Neuronal stem cell (in vitro differentiated cells): ENCODE results near the gene PELO.

Experiments
- DNase-seq: peaks from one replicate; pipeline ENCODE4 v3.0.0-alpha.2; 2013; ENCODE audit warnings: low spot score
- H2AFZ ChIP-seq: one replicate; pipeline ENCODE4 v1.6.1; 2013; ENCODE audit warnings: mild to moderate bottlenecking, low read length, inconsistent platforms
- H2AK5ac ChIP-seq: 2 replicates; pipeline ENCODE4 v1.6.1; 2013; ENCODE audit warnings: low read depth, mild to moderate bottlenecking, inconsistent platforms, low read length, moderate library complexity, mixed read lengths
- H2BK120ac ChIP-seq: 2 replicates; pipeline ENCODE4 v1.6.1; 2013; ENCODE audit warnings: low read depth, mild to moderate bottlenecking, inconsistent platforms, low read length, moderate library complexity, mixed read lengths
- H2BK12ac ChIP-seq: one replicate; pipeline ENCODE4 v1.6.1; 2013; ENCODE audit warnings: low read length, inconsistent platforms
- H2BK15ac ChIP-seq: 2 replicates; pipeline ENCODE4 v1.6.1; 2013; ENCODE audit warnings: mild to moderate bottlenecking, low read length, inconsistent platforms, mixed read lengths
- H2BK5ac ChIP-seq: one replicate; pipeline ENCODE4 v1.6.1; 2013; ENCODE audit warnings: inconsistent platforms, mild to moderate bottlenecking, low read length, moderate library complexity
- H3K14ac ChIP-seq: one replicate; pipeline ENCODE4 v1.6.1; 2013; ENCODE audit warnings: low read length, inconsistent platforms
- H3K18ac ChIP-seq: 2 replicates; pipeline ENCODE4 v1.6.1; 2013; ENCODE audit warnings: low read length, inconsistent platforms
- H3K23ac ChIP-seq: 2 replicates; pipeline ENCODE4 v1.6.1; 2013; ENCODE audit warnings: low read depth, mild to moderate bottlenecking, mixed read lengths, low read length, inconsistent platforms; ENCODE audit not compliant: poor library complexity
- H3K27ac ChIP-seq: replicated peaks from 3 replicates; pipeline ENCODE4 v1.5.1; 2013; ENCODE audit warnings: low read length, inconsistent platforms
- H3K27me3 ChIP-seq, 3 experiments: 2 replicates each; pipeline ENCODE4 v1.6.1; 2013; ENCODE audit warnings: low read length in 3 of 3, mild to moderate bottlenecking in 2 of 3, inconsistent platforms in 1 of 3, low read depth in 1 of 3, mixed read lengths in 1 of 3, moderate library complexity in 1 of 3; ENCODE audit not compliant: control insufficient read depth in 3 of 3, insufficient read depth in 3 of 3
- H3K36me3 ChIP-seq, 2 donors: replicated peaks in 1 of 2; 2 replicates each; pipeline ENCODE4 v1.6.1; 2013; ENCODE audit warnings: low read length in 2 of 2; ENCODE audit not compliant: control insufficient read depth in 2 of 2, insufficient read depth in 2 of 2
- H3K4ac ChIP-seq: 2 replicates; pipeline ENCODE4 v1.6.1; 2013; ENCODE audit warnings: inconsistent platforms, mild to moderate bottlenecking, low read length, moderate library complexity
- H3K4me1 ChIP-seq, 2 donors: 1 replicate in 1 of 2; 2 replicates in 1 of 2; pipeline ENCODE4 v1.6.1; 2013; ENCODE audit warnings: low read length in 2 of 2, low read depth in 1 of 2; ENCODE audit not compliant: control insufficient read depth in 2 of 2, insufficient read depth in 1 of 2
- H3K4me2 ChIP-seq: one replicate; pipeline ENCODE4 v1.6.1; 2013; ENCODE audit warnings: mild to moderate bottlenecking, low read length, inconsistent platforms; ENCODE audit not compliant: insufficient read depth, poor library complexity, severe bottlenecking
- H3K4me3 ChIP-seq, 2 donors: 2 replicates each; pipeline ENCODE4 v1.5.1; 2013; ENCODE audit warnings: low read length in 2 of 2, mild to moderate bottlenecking in 2 of 2, inconsistent platforms in 1 of 2, moderate library complexity in 1 of 2
- H3K79me1 ChIP-seq: one replicate; pipeline ENCODE4 v1.6.1; 2013; ENCODE audit warnings: low read depth, mild to moderate bottlenecking, inconsistent platforms, low read length, moderate library complexity
- H3K9ac ChIP-seq: one replicate; pipeline ENCODE4 v1.6.1; 2013; ENCODE audit warnings: mild to moderate bottlenecking, low read depth, low read length, inconsistent platforms; ENCODE audit not compliant: poor library complexity
- H3K9me3 ChIP-seq, 2 donors: replicated peaks in 1 of 2; 2 replicates each; pipeline versions ENCODE3 to v1.6.1; 2013; ENCODE audit warnings: low read length in 2 of 2, mild to moderate bottlenecking in 2 of 2, inconsistent platforms in 1 of 2, low read depth in 1 of 2, mixed read lengths in 1 of 2, moderate library complexity in 1 of 2; ENCODE audit not compliant: control insufficient read depth in 2 of 2, insufficient read depth in 1 of 2
- H4K8ac ChIP-seq: one replicate; pipeline ENCODE4 v1.6.1; 2013; ENCODE audit warnings: low read depth, mild to moderate bottlenecking, inconsistent platforms, low read length, moderate library complexity
- H4K91ac ChIP-seq: one replicate; pipeline ENCODE4 v1.6.1; 2013; ENCODE audit warnings: low read length, low read depth, mild to moderate bottlenecking, inconsistent platforms; ENCODE audit not compliant: poor library complexity
- WGBS, 2 donors: extraction: QIAGEN DNeasy Blood & Tissue Kit; methylation state at CpG; one replicate each; pipeline ENCODE4 v1.1.7; 2013; ENCODE audit warnings: missing lambda C conversion rate in 2 of 2, mixed read lengths in 1 of 2; ENCODE audit not compliant: insufficient read length in 2 of 2, insufficient replicate concordance in 1 of 2; ENCODE audit errors: extremely low coverage in 2 of 2; 5-methylcytosine and 5-hydroxymethylcytosine counted together

Gene PELO

GRCh38 chr5:52776116-52776515 lies 11.6 kb upstream of the PELO start:
- Histone ChIP-seq H3K14ac (no peak overlapping the region), H4K91ac (no peak overlapping the region), H3K4ac (no peak overlapping the region), H3K4me2 (no peak overlapping the region), H3K27me3 (peaks cover 0 to 20% (median 0%) of the 10 kb centered on the region in 3 experiments), H3K36me3 (no peaks in the 10 kb centered on the region), H4K8ac (no peak overlapping the region), H3K18ac (no peak overlapping the region), H2AFZ (no peak overlapping the region), H3K4me3 (no peak overlapping the region), H3K79me1 (no peaks in the 10 kb centered on the region), H2BK120ac (no peak overlapping the region), H3K4me1 (peaks cover 4 to 10% of the 10 kb centered on the region in 2 donors), H3K9ac (no peak overlapping the region), H2AK5ac (no peak overlapping the region), H3K27ac (no peak overlapping the region), H3K23ac (no peak overlapping the region), H2BK15ac (no peak overlapping the region), H2BK5ac (no peak overlapping the region), H3K9me3 (peaks cover 0 to 2% of the 10 kb centered on the region in 2 donors), H2BK12ac (no peak overlapping the region)
- no CpG with 5 or more reads among the region's 2 CpGs for WGBS, 2 donors
- no peak for DNase-seq

- Histone ChIP-seq H3K4ac (no peak overlapping the region), H4K91ac (no peak overlapping the region), H3K14ac (no peak overlapping the region), H3K4me1 (peaks cover 4 to 10% of the 10 kb centered on the region in 2 donors), H2BK12ac (no peak overlapping the region), H2BK5ac (no peak overlapping the region), H2AK5ac (no peak overlapping the region), H2BK120ac (no peak overlapping the region), H3K27me3 (peaks cover 0 to 20% (median 0%) of the 10 kb centered on the region in 3 experiments), H3K36me3 (no peaks in the 10 kb centered on the region), H3K23ac (no peak overlapping the region), H3K79me1 (no peaks in the 10 kb centered on the region), H3K9ac (no peak overlapping the region), H3K9me3 (peaks cover 0 to 2% of the 10 kb centered on the region in 2 donors), H3K4me2 (no peak overlapping the region), H3K4me3 (no peak overlapping the region), H4K8ac (no peak overlapping the region), H2BK15ac (no peak overlapping the region), H3K27ac (no peak overlapping the region), H2AFZ (no peak overlapping the region), H3K18ac (no peak overlapping the region)
- no CpG with 5 or more reads among the region's 4 CpGs for WGBS, 2 donors
- no peak for DNase-seq
These were observed 10.5 kb upstream of the PELO start for GRCh38 chr5:52777186-52777585.

- Histone ChIP-seq H3K4me2 (no peak overlapping the region), H3K36me3 (no peaks in the 10 kb centered on the region), H3K27me3 (peaks cover 0 to 19% (median 0%) of the 10 kb centered on the region in 3 experiments), H3K14ac (no peak overlapping the region), H2BK120ac (no peak overlapping the region), H2BK12ac (no peak overlapping the region), H3K9me3 (peaks cover 0 to 2% of the 10 kb centered on the region in 2 donors), H2AFZ (no peak overlapping the region), H3K23ac (no peak overlapping the region), H2BK5ac (no peak overlapping the region), H3K9ac (no peak overlapping the region), H4K8ac (no peak overlapping the region), H3K4me3 (no peak overlapping the region), H2AK5ac (no peak overlapping the region), H3K18ac (no peak overlapping the region), H3K79me1 (no peaks in the 10 kb centered on the region), H3K4ac (no peak overlapping the region), H2BK15ac (no peak overlapping the region), H3K4me1 (peaks cover 3 to 4% of the 10 kb centered on the region in 2 donors), H3K27ac (no peak overlapping the region), H4K91ac (no peak overlapping the region)
- DNase-seq = no peak
- no CpG with 5 or more reads among the region's 1 CpG for WGBS, 2 donors
These were observed 8.9 kb upstream of the PELO start for GRCh38 chr5:52778781-52779180.

GRCh38 chr5:52779213-52779612 lies 8.5 kb upstream of the PELO start:
- Histone ChIP-seq H2BK15ac (no peak overlapping the region), H3K9me3 (peaks cover 0 to 2% of the 10 kb centered on the region in 2 donors), H3K4me2 (no peak overlapping the region), H4K91ac (no peak overlapping the region), H2BK12ac (no peak overlapping the region), H3K4ac (no peak overlapping the region), H3K4me3 (no peak overlapping the region), H3K18ac (no peak overlapping the region), H4K8ac (no peak overlapping the region), H2BK120ac (no peak overlapping the region), H2AFZ (no peak overlapping the region), H2BK5ac (no peak overlapping the region), H3K4me1 (peaks cover 0 to under 1% of the 10 kb centered on the region in 2 donors), H3K9ac (no peak overlapping the region), H3K36me3 (no peaks in the 10 kb centered on the region), H3K23ac (no peak overlapping the region), H3K79me1 (no peaks in the 10 kb centered on the region), H3K14ac (no peak overlapping the region), H3K27ac (no peak overlapping the region), H2AK5ac (no peak overlapping the region), H3K27me3 (peaks cover 0 to 20% (median 0%) of the 10 kb centered on the region in 3 experiments)
- DNase-seq = no peak
